Karpas-422 (cell line): ENCODE results near the gene ME1. TPM values are rescaled to one million over a fixed set of nuclear protein-coding genes. Genes with fewer than 3 reads are reported as not detected.

Experiments
- DNase-seq: peaks from one replicate; pipeline ENCODE4 v3.0.0-alpha.2; 2015
- H2AFZ ChIP-seq: fragments of 200-600 bp; sonication (generic); 2 replicates; pipeline ENCODE4 v1.6.1; 2014; ENCODE audit warnings: antibody characterized with exemption, low read length, mixed read lengths
- H3K27ac ChIP-seq: fragments of 200-600 bp; sonication (generic); 2 replicates; pipeline ENCODE4 v1.5.1; 2014; ENCODE audit warnings: mild to moderate bottlenecking, low read length, moderate library complexity
- H3K27me3 ChIP-seq: fragments of 200-600 bp; sonication (generic); 2 replicates; pipeline ENCODE4 v1.6.1; 2014; ENCODE audit warnings: low read length, mixed read lengths
- H3K36me3 ChIP-seq: fragments of 200-600 bp; sonication (generic); 2 replicates; pipeline ENCODE4 v1.6.1; 2014; ENCODE audit warnings: low read length, mixed read lengths; ENCODE audit not compliant: insufficient read depth
- H3K4me1 ChIP-seq: fragments of 200-600 bp; sonication (generic); 2 replicates; pipeline ENCODE4 v1.6.1; 2014; ENCODE audit warnings: mild to moderate bottlenecking, low read length, mixed read lengths
- H3K4me2 ChIP-seq: fragments of 200-600 bp; sonication (generic); 2 replicates; pipeline ENCODE4 v1.6.1; 2014; ENCODE audit warnings: low read length, low read depth, mild to moderate bottlenecking; ENCODE audit not compliant: poor library complexity, severe bottlenecking
- H3K4me3 ChIP-seq: fragments of 200-600 bp; sonication (generic); 2 replicates; pipeline ENCODE4 v1.5.1; 2014; ENCODE audit warnings: mild to moderate bottlenecking, antibody characterized with exemption, low read length, mixed read lengths
- H3K79me2 ChIP-seq: fragments of 200-600 bp; sonication (generic); 2 replicates; pipeline ENCODE4 v1.6.1; 2014; ENCODE audit warnings: mild to moderate bottlenecking, low read length, mixed read lengths
- H3K9ac ChIP-seq: fragments of 200-600 bp; sonication (generic); 2 replicates; pipeline ENCODE4 v1.6.0; 2014; ENCODE audit warnings: low read length
- H3K9me2 ChIP-seq: fragments of 200-600 bp; sonication (generic), shearing (Covaris generic); replicated peaks from 2 replicates; pipeline ENCODE4 v1.6.0; 2014; ENCODE audit warnings: mild to moderate bottlenecking, low read length, moderate library complexity; ENCODE audit not compliant: insufficient read depth
- H3K9me3 ChIP-seq: fragments of 300-700, 200-600 bp; sonication (generic); 2 replicates; pipeline ENCODE4 v1.6.1; 2014; ENCODE audit warnings: low read length, mixed read lengths
- H4K20me1 ChIP-seq: fragments of 200-600 bp; sonication (generic); 2 replicates; pipeline ENCODE4 v1.6.1; 2014; ENCODE audit warnings: mild to moderate bottlenecking, antibody characterized with exemption, low read length, low read depth; ENCODE audit not compliant: insufficient read depth
- total RNA-seq: library from RNA; depleted of rRNA; stranded (reverse); fragments of >200 nt; shearing (Covaris generic); gene quantifications from 2 replicates; pipeline ENCODE4 v1.2.3, GENCODE V29; 2014; ENCODE audit warnings: low replicate concordance

The ME1 gene
- total RNA-seq, 1 experiment from 2014 or later: not detected

- no peak overlapping the region for H3K4me2 ChIP-seq
- H3K36me3 ChIP-seq: peaks cover 31% of the 10 kb centered on the region; the same call in 1 of the 2 replicates
- no peak overlapping the region for H3K4me3 ChIP-seq
- no peak overlapping the region for H3K27ac ChIP-seq
- no peak overlapping the region for H2AFZ ChIP-seq
- peaks cover 11% of the 10 kb centered on the region for H3K4me1 ChIP-seq
- no peak overlapping the region for H3K9ac ChIP-seq
- peaks cover 49% of the 10 kb centered on the region for H3K79me2 ChIP-seq
- no peaks in the 10 kb centered on the region for H4K20me1 ChIP-seq
- H3K9me3 ChIP-seq: no peaks in the 10 kb centered on the region
- no peaks in the 10 kb centered on the region for H3K27me3 ChIP-seq
- DNase-seq: no peak
- H3K9me2 ChIP-seq: no peaks in the 10 kb centered on the region
Measured at GRCh38 chr6:83188501-83188900, 242.3 kb downstream of the ME1 start.

GRCh38 chr6:83185096-83185495 is 245.8 kb downstream of the ME1 start:
- Histone ChIP-seq H3K4me3 (no peak overlapping the region), H3K36me3 (peaks cover 51% of the 10 kb centered on the region), H2AFZ (no peak overlapping the region), H3K9ac (no peak overlapping the region), H3K4me2 (no peak overlapping the region), H3K27ac (no peak overlapping the region), H3K79me2 (peaks cover 31% of the 10 kb centered on the region), H3K9me3 (no peaks in the 10 kb centered on the region), H4K20me1 (no peaks in the 10 kb centered on the region), H3K27me3 (no peaks in the 10 kb centered on the region), H3K9me2 (no peaks in the 10 kb centered on the region), H3K4me1 (peaks cover 10% of the 10 kb centered on the region)
- no peak for DNase-seq

GRCh38 chr6:83183082-83183828 is 247.6 kb downstream of the ME1 start:
- H3K9me2 ChIP-seq: no peaks in the 10 kb centered on the region
- peaks cover 13% of the 10 kb centered on the region for H3K79me2 ChIP-seq
- H3K27ac ChIP-seq: no peak overlapping the region
- H2AFZ ChIP-seq: no peak overlapping the region
- peaks cover 10% of the 10 kb centered on the region for H3K4me1 ChIP-seq
- no peak overlapping the region for H3K4me2 ChIP-seq
- no peak for DNase-seq
- peaks cover 56% of the 10 kb centered on the region for H3K36me3 ChIP-seq
- H3K4me3 ChIP-seq: no peak overlapping the region
- no peaks in the 10 kb centered on the region for H3K9me3 ChIP-seq
- no peaks in the 10 kb centered on the region for H3K27me3 ChIP-seq
- H3K9ac ChIP-seq: no peak overlapping the region
- no peaks in the 10 kb centered on the region for H4K20me1 ChIP-seq

GRCh38 chr6:83182114-83182513 is 248.7 kb downstream of the ME1 start:
- no peak overlapping the region for H3K27ac ChIP-seq
- H3K79me2 ChIP-seq: peaks cover 10% of the 10 kb centered on the region
- H2AFZ ChIP-seq: no peak overlapping the region
- no peak overlapping the region for H3K9ac ChIP-seq
- H4K20me1 ChIP-seq: no peaks in the 10 kb centered on the region
- no peak overlapping the region for H3K4me2 ChIP-seq
- H3K9me3 ChIP-seq: no peaks in the 10 kb centered on the region
- DNase-seq: no peak
- peaks cover 10% of the 10 kb centered on the region for H3K4me1 ChIP-seq
- no peak overlapping the region for H3K4me3 ChIP-seq
- H3K36me3 ChIP-seq: peaks cover 55% of the 10 kb centered on the region
- H3K27me3 ChIP-seq: no peaks in the 10 kb centered on the region
- H3K9me2 ChIP-seq: no peaks in the 10 kb centered on the region

- no peak overlapping the region for H3K4me3 ChIP-seq
- H3K27ac ChIP-seq: no peak overlapping the region
- H2AFZ ChIP-seq: no peak overlapping the region
- H3K9me2 ChIP-seq: no peaks in the 10 kb centered on the region
- H3K79me2 ChIP-seq: peaks cover 12% of the 10 kb centered on the region
- H3K36me3 ChIP-seq: peaks cover 58% of the 10 kb centered on the region
- H3K9me3 ChIP-seq: no peaks in the 10 kb centered on the region
- peaks cover 10% of the 10 kb centered on the region for H3K4me1 ChIP-seq
- no peaks in the 10 kb centered on the region for H4K20me1 ChIP-seq
- H3K27me3 ChIP-seq: no peaks in the 10 kb centered on the region
- H3K4me2 ChIP-seq: no peak overlapping the region
- no peak overlapping the region for H3K9ac ChIP-seq
- DNase-seq: no peak
Measured at GRCh38 chr6:83180426-83180950, 250.4 kb downstream of the ME1 start.

GRCh38 chr6:83176246-83176645 is 254.6 kb downstream of the ME1 start:
- Histone ChIP-seq H3K9me3 (no peaks in the 10 kb centered on the region), H4K20me1 (no peaks in the 10 kb centered on the region), H3K4me3 (no peak overlapping the region), H3K27me3 (no peaks in the 10 kb centered on the region), H2AFZ (no peak overlapping the region), H3K4me1 (peaks cover 7% of the 10 kb centered on the region), H3K27ac (no peak overlapping the region), H3K79me2 (peaks cover 3% of the 10 kb centered on the region; the same call in 1 of the 2 replicates), H3K36me3 (peaks cover 56% of the 10 kb centered on the region), H3K4me2 (no peak overlapping the region), H3K9me2 (no peaks in the 10 kb centered on the region), H3K9ac (no peak overlapping the region)
- DNase-seq: no peak

- Histone ChIP-seq H3K9me2 (no peaks in the 10 kb centered on the region), H2AFZ (no peak overlapping the region), H3K36me3 (peaks cover 73% of the 10 kb centered on the region), H3K4me3 (no peak overlapping the region), H3K4me2 (no peak overlapping the region), H3K27ac (no peak overlapping the region), H3K4me1 (no peaks in the 10 kb centered on the region), H3K79me2 (no peaks in the 10 kb centered on the region), H4K20me1 (no peaks in the 10 kb centered on the region), H3K27me3 (no peaks in the 10 kb centered on the region), H3K9ac (no peak overlapping the region), H3K9me3 (no peaks in the 10 kb centered on the region)
- no peak for DNase-seq
Measured at GRCh38 chr6:83169511-83169910, 261.3 kb downstream of the ME1 start.

GRCh38 chr6:83169106-83169505 is 261.7 kb downstream of the ME1 start:
- no peaks in the 10 kb centered on the region for H3K79me2 ChIP-seq
- H3K4me1 ChIP-seq: no peaks in the 10 kb centered on the region

More at GRCh38 chr6:83169106-83169505, 261.7 kb downstream of the ME1 start:
- H3K4me2 ChIP-seq: no peak overlapping the region
- H3K9me2 ChIP-seq: no peaks in the 10 kb centered on the region
- H3K27ac ChIP-seq: no peak overlapping the region
- no peaks in the 10 kb centered on the region for H3K9me3 ChIP-seq
- H3K27me3 ChIP-seq: no peaks in the 10 kb centered on the region
- H3K4me3 ChIP-seq: no peak overlapping the region
- no peak overlapping the region for H3K9ac ChIP-seq
- no peaks in the 10 kb centered on the region for H4K20me1 ChIP-seq
- no peak overlapping the region for H2AFZ ChIP-seq
- peaks cover 70% of the 10 kb centered on the region for H3K36me3 ChIP-seq
- no peak for DNase-seq
